Measurements from ENCODE around the gene CNIH4. TPM values are rescaled to one million over a fixed set of nuclear protein-coding genes. Genes with fewer than 3 reads are reported as not detected.
"Not testable (repeated sequence)": the region's sequence is repeated elsewhere in the genome, so short reads cannot be mapped to it uniquely, and the experiment has no call there.

Gene CNIH4
- total RNA-seq, 2 experiments from 2014 or later = 48.5 to 53.2 TPM

DNA sequence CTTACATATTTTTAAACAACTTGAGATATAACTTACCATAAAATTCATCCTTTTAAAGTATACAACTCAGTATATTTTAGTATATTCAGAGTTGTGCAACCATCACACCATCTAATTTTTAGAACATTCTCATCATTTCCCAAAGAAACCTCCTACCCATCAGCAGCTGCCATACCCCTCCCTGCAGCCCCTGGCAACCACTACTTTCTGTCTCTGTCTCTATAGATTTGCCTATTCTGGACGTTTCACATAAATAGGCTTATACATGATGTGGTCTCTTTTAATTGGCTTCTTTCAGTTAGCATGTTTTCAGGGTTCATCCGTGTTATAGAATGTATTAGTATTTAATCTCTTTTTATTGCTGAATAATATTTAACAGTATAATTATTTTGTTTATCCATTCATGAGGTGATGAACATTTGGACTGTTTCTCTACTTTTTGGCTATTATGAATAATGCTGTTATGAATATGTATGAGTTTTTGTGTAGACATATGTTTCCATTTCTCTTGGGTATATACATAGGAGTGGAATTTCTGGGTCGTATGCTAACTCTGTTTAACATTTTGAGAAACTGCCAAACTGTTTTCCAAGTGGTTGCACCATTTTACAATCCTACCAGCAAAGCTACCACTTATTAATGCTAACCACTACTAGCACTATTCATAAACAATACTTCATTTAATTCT lies 48.4 kb downstream of the CNIH4 start:
- DNase-seq = no peak
- Mint-ChIP-seq H3K4me3 (no peak overlapping the region), H3K27me3 (no peaks in the 10 kb centered on the region), H3K4me1 (peaks cover 33% of the 10 kb centered on the region), H3K36me3 (peaks cover 25% of the 10 kb centered on the region), H3K27ac (peak overlapping the region; percentile 60), H3K9me3 (no peaks in the 10 kb centered on the region)

DNA sequence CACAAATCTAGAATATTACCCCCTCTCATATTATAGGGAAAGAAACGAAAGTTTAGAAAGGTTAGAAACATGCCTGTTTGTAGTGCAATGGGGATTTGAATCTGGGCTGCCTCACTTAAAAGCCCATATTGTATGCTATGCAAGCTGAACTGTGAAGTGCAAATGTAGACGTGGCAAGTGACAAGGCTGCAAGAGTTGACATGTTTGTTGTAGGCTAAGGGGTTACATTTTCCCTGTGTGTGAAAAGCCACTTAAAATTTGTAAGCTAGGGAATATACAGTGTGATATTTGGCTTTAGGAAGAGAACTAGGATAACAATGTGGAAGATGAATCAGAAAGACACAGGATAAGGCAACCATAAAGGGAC lies 48.9 kb downstream of the CNIH4 start:
- DNase-seq = no peak
- peaks cover 33% of the 10 kb centered on the region for H3K4me1 Mint-ChIP-seq
- H3K9me3 Mint-ChIP-seq = no peaks in the 10 kb centered on the region
- no peak overlapping the region for H3K4me3 Mint-ChIP-seq
- peaks cover 25% of the 10 kb centered on the region for H3K36me3 Mint-ChIP-seq
- no peaks in the 10 kb centered on the region for H3K27me3 Mint-ChIP-seq
- no peak overlapping the region for H3K27ac Mint-ChIP-seq

DNA sequence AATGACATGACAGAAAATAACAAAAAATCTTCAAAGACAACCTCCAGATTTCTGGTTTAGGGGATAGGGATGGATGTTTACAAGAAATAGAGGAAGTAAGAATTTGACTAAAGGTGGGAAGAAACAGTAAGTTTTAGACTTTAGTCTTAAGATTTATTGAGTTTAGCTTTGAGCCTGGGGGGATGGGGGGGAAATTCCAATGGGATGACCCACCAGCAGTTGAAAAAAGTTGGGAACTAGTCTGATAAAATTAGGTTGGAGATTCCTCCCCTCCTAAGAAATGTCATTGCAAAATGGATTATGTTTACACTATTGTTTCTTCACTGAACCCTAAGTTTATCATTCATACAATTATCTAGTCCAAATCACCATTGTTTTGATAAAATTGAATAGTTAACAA lies 49.5 kb downstream of the CNIH4 start:
- Mint-ChIP-seq H3K27ac (no peak overlapping the region), H3K4me3 (no peak overlapping the region), H3K4me1 (peaks cover 32% of the 10 kb centered on the region), H3K9me3 (no peaks in the 10 kb centered on the region), H3K27me3 (no peaks in the 10 kb centered on the region), H3K36me3 (peaks cover 23% of the 10 kb centered on the region)
- no peak for DNase-seq

DNA sequence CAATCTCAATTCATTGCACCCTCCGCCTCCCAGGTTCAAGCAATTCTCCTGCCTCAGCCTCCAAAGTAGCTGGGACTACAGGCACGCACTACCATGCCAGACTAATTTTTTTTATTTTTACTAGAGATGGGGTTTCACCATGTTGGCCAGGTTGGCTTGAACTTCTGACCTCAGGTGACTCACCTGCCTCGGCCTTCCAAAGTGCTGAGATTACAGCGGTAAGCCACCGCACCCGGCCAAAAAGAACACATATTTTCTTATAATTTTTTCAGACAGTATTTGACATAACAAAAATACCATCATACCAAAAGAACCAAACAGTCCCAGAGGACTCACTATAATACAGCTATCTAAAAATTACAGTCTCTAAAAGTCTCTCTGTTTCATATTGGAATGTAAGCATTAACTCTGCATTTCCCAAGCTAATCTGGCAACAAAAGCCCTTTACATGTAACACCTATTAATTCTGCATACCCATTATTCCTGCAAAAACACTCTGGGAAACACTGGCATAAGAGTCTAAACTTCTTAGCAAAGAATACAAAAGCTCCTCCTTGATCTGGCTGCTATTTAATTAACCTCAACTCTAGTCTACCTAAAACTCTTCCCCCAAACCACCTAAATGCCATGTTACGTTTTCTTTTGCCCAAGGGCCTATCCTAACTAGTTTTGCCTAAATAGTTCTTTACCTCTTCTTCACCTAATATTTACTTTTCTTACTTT lies 51.1 kb downstream of the CNIH4 start:
- peaks cover 25% of the 10 kb centered on the region for H3K4me1 Mint-ChIP-seq
- H3K36me3 Mint-ChIP-seq = peaks cover 21% of the 10 kb centered on the region
- H3K4me3 Mint-ChIP-seq = no peak overlapping the region
- H3K27me3 Mint-ChIP-seq = no peaks in the 10 kb centered on the region
- DNase-seq = no peak
- H3K27ac Mint-ChIP-seq = no peak overlapping the region
- H3K9me3 Mint-ChIP-seq = no peaks in the 10 kb centered on the region

DNA sequence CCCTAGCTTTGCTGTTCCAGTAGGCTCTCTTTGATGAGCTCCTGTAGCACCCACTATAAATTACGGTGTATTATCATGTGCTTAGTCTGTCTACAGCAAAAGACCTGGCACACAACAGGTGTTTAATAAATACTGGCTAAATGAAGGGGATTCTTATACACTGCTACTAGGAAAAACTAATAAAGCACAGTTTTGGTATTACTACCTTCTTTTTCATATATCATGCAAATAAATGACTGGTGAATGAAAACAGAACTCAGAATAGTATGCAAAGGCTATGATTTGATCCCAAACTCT lies 51.6 kb downstream of the CNIH4 start:
- H3K9me3 Mint-ChIP-seq = no peaks in the 10 kb centered on the region
- no peaks in the 10 kb centered on the region for H3K27me3 Mint-ChIP-seq
- DNase-seq = no peak
- H3K27ac Mint-ChIP-seq = no peak overlapping the region
- peaks cover 25% of the 10 kb centered on the region for H3K4me1 Mint-ChIP-seq
- H3K4me3 Mint-ChIP-seq = no peak overlapping the region
- H3K36me3 Mint-ChIP-seq = peaks cover 21% of the 10 kb centered on the region

DNA sequence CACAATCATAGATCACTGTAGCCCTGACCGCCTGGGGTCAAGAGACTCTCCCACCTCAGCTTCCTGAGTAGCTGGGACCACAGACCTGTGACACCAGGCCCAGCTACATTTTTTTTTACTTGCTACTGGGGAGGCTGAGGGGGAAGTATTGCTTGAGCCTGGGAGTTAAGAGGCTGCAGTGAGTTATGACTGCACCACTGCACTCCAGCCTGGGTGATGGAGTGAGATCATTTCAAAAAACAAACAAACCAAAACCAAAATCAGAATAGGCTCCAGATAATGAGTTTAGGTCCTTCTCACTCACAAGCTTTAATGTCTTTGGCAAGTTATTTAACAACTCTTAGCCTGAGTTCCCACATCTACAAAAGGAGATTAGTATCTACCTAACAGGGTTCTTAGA lies 55.1 kb downstream of the CNIH4 start:
- no peak for DNase-seq
- Mint-ChIP-seq H3K27ac (no peak overlapping the region), H3K36me3 (peaks cover 14% of the 10 kb centered on the region), H3K4me1 (peaks cover 14% of the 10 kb centered on the region), H3K27me3 (no peaks in the 10 kb centered on the region), H3K9me3 (no peaks in the 10 kb centered on the region), H3K4me3 (no peak overlapping the region)

DNA sequence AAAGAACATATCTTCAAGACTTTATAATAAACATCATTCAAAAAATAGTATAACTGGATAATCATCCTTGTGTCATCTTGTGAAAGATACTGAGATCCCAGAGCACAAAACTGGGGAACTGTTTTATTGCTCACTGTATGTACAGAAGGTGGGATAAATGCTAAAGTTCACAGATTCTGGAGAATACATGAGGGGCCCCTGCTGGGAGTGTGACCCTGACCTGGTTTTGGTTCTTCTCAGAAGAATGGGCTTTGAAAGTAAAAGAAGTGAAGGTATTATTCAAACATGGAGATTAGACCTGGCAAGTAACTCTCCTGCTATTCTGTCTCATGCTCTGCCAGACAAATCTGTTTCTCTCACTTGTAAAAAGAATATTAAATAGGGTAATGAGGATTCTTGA lies 63.4 kb downstream of the CNIH4 start:
- no peak overlapping the region for H3K27ac Mint-ChIP-seq
- H3K4me3 Mint-ChIP-seq = no peak overlapping the region
- DNase-seq = no peak
- no peaks in the 10 kb centered on the region for H3K9me3 Mint-ChIP-seq
- H3K27me3 Mint-ChIP-seq = no peaks in the 10 kb centered on the region
- H3K4me1 Mint-ChIP-seq = peaks cover 13% of the 10 kb centered on the region
- peaks cover 35% of the 10 kb centered on the region for H3K36me3 Mint-ChIP-seq

DNA sequence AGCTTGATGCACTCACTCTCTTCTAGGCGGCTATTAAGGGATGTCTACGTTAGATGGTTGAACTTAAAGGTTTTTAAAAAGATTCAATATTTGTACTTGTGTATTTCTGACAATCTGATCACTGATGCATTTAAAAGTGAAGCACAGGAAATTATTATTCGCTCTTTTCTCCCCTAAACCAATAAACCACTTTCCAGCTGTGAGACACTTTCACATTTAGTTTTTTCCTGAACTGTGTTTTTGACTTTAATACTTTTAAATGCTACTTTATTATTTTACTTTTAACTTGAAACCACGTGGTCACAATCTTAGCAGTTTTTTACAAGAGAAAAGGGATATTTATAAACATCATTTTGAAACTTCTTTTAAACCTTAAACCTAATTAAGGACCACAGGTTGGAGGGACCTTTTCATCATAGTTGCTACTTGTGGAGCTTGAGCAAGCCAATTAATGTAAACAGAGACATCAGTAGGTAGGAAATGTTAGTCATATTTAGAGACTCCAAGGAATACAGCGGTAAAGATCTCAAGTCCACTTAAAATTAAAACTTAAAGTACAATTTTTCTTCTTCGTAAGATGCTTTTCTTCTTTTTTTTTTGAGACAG lies 68.7 kb downstream of the CNIH4 start:
- Mint-ChIP-seq H3K4me3 (no peak overlapping the region), H3K36me3 (peaks cover 33% of the 10 kb centered on the region)
- DNase-seq = no peak

DNA sequence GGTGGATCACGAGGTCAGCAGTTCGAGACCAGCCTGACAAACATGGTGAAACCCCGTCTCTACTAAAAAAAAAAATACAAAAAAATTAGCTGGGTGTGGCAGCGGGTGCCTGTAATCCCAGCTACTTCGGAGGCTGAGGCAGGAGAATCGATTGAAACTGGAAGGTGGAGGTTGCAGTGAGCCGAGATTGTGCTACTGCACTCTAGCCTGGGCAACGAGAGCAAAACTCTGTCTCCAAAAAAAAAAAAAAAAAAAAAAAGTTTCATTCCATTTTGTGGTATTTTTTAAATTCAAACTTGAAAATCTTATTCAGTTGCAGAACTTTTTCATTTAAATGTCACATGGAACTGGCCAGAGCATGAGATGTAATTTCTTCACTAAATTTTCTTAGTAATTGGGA lies 70.2 kb downstream of the CNIH4 start:
- not testable (repeated sequence) for H3K4me3 Mint-ChIP-seq, H3K27ac Mint-ChIP-seq, DNase-seq, H3K9me3 Mint-ChIP-seq, H3K27me3 Mint-ChIP-seq
- peaks cover 40% of the 10 kb centered on the region for H3K36me3 Mint-ChIP-seq
- peaks cover 44% of the 10 kb centered on the region for H3K4me1 Mint-ChIP-seq

More for the DNA sequence above, 68.7 kb downstream of the CNIH4 start:
- Mint-ChIP-seq H3K9me3 (no peaks in the 10 kb centered on the region), H3K27ac (peak overlapping the region; percentile 0), H3K4me1 (peaks cover 34% of the 10 kb centered on the region), H3K27me3 (no peaks in the 10 kb centered on the region)

DNA sequence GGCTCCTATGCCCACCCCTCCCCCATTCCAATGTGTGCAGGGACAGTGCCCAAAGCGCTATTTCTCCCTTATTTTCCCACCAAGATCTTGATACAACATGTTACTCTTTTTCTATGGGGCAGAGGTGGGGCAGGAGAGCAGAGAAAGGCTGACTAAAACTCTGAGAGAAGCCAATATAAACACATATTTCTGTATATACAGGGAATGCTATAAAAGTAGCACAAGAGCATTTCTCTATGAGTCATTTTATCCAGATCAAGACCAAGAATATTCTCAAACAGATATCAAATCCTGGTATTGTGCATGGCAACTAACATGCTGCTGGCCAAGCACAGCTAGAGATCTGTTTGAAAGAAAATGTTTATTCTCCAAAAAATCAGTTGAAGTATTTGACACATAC lies 70.7 kb downstream of the CNIH4 start:
- Mint-ChIP-seq H3K4me1 (peaks cover 48% of the 10 kb centered on the region), H3K36me3 (peaks cover 38% of the 10 kb centered on the region), H3K27ac (no peak overlapping the region)

DNA sequence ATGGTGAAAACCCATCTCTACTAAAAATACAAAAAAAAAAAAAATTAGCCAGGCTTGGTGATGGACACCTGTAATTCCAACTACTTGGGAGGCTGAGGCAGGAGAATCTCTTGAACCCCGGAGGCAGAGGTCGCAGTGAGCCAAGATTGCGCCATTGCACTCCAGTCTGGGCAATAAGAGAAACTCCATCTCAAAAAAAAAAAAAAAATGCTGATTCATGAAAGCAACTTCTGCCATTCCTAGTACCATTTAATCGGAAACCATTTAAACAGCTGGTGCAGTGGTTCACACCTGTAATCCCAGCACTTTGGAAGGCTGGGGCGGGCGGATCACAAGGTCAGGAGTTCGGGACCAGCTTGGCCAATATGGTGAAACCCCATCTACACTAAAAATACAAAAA lies 72.0 kb downstream of the CNIH4 start:
- peaks cover 52% of the 10 kb centered on the region for H3K4me1 Mint-ChIP-seq
- not testable (repeated sequence) for DNase-seq, H3K4me3 Mint-ChIP-seq, H3K27ac Mint-ChIP-seq, H3K9me3 Mint-ChIP-seq, H3K27me3 Mint-ChIP-seq
- peaks cover 44% of the 10 kb centered on the region for H3K36me3 Mint-ChIP-seq

More for the DNA sequence above, 70.7 kb downstream of the CNIH4 start:
- no peaks in the 10 kb centered on the region for H3K27me3 Mint-ChIP-seq
- DNase-seq = no peak
- H3K4me3 Mint-ChIP-seq = no peak overlapping the region
- H3K9me3 Mint-ChIP-seq = no peaks in the 10 kb centered on the region

Other genes with a start within 250 kb of the CNIH4 start
- 10 to 100 TPM; 28.6 to 29.7 TPM for gene FBXO28, start 242.8 kb upstream of the CNIH4 start, total RNA-seq
- gene DEGS1, start 173.6 kb upstream of the CNIH4 start, total RNA-seq = 10 to 100 TPM; 40.9 to 41.3 TPM
- gene NVL, start 26.7 kb upstream of the CNIH4 start, total RNA-seq = 10 to 100 TPM; 41.6 to 45.2 TPM
- gene WDR26, start 77.9 kb downstream of the CNIH4 start, total RNA-seq = 10 to 100 TPM; 61.4 to 62.3 TPM

Measured in activated naive CD8-positive, alpha-beta T cell treated with anti-CD3 and anti-CD28 coated beads for 36 hours (primary cell).